ENCODE data around the gene PPP6R2.
A peak's percentile ranks its signal among the peaks of the same experiment; 100 is the strongest.

Gene PPP6R2

DNA sequence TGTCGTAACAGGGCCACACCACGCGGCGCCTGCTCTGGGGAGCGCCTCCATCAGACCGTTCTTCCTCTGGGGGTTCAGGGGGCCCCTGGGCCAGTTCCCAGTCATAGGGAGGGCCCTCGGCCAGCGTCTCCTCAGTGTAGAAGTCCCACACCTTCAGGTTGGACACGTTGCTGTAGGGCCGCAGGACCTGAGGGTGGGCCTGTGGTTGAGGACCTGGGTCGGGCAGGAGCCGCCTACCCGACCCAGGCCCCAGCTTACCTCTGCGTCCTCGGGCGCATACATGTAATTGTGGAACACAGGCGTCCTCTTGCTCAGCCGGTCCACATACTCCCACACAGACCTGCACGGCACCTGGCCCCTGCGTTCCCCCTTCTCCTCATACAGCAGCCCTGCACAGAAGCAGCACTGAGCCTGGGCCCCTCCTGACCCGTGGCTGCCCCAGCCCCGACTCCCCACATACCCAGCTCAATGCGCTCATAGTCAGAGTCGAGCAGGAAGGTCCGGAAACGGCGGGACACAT lies 111.5 kb downstream of the PPP6R2 start:
- no peak for DNase-seq

DNA sequence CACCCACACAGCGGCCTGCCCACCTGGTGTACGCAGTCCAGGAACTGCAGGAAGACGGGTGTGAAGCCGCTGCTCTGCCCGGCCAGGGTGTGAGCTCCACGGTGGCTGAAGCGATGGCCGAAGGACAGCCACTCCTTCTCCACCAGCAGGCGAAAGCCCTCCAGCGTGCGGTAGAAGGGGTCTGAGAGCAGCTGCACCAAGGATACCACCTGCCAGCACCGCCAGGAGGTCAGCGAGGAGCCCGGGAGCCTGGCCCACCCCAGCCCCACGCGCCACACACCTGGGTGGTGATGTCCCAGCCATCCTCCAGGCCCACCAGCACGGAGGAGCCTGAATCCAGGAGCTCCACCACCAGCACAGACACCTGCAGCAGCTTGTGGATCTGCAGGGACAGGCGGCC lies 112.1 kb downstream of the PPP6R2 start:
- DNase-seq, result no peak

DNA sequence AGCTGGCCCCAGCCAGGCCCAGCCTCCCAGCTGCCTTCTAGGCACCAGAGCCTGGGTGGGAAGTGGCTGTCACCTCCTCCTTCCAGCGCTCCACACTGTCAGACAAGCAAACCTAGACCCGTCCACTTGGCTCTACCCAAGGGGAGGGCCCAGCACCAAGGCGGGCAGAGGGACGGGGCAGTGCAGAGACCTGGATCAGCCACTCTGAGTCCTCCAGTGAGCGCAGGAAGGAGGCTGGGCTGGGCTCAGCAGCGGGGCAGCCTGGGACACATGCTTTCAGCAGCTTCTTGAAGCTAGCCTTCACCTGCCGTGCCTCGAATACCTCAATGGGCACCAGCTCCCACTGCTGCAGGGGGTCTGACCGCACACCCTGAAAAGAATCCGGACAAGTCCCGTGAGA lies 112.9 kb downstream of the PPP6R2 start:
- DNase-seq, result no peak

DNA sequence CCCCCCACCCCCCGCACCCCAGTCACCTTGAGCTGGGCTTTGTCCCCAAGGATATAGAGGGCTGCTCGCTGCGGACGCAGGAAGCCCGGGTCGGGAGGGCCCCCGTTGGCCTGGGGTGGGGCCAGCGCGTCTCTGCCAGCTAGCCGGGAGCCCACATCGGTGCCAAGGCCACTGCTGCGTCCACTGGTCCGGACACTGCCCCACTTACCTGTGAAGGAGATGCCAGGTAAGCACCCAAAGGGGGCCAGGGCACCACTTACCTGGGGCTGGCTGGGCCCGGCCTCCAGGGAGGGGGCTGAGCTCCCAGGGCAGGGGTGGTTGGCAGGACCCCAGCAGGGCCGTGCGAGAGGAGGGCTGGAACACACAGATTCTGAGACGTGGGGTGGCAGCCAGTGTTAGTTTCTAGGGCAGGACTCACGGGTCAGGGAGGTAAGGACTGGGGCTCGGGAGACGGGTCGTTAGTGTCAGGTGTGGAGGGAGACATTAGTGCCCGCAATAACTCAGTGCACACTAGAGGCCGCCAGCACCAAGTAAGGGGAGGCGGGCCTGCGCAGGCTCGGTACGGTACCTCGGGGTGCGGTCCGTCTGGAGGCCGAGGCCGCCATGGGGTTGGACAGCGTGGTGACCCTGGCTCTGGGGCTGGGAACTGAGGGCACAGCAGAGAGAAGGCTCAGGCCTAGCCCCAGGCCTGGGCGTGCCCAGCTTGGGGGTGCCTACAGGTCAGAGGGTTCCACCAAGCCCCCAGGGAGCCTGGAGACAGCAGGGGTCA lies 113.5 kb downstream of the PPP6R2 start:
- no peak for DNase-seq

GRCh38 chr22:50459016-50459415 lies 115.9 kb downstream of the PPP6R2 start:
- no peak for DNase-seq

DNA sequence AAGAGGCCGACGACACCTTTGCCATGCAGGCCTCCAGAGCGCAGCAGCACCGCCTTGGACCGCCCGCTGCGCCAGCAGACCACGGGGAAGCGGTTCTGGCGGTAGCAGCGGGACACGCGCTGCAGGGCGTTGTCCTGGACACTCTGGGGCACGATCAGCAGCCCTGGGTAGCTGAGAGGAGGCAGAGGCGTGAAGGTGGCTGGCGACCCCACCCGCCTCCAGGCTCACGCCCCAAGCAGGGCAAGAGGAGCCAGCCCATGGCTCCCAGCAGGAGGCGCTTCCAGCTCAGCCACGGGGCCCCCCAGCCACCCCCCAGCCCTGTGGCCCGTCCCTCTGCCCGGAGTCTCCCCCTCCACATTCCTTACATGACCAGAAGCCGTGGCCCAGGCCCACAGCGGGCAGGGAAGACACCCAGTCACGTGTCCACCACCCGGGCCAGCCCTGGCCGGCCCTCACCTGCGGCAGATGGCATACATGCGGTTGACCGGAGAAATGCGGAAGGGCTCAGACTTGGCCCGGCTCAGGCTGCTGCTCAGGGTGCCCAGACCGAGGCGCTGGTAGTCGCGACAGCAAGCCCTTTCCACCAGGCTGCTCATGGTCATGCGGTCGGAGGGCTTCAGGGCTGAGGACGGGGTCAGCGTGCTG lies 116.5 kb downstream of the PPP6R2 start:
- DNase-seq, result no peak

GRCh38 chr22:50460938-50461337 lies 117.8 kb downstream of the PPP6R2 start:
- DNase-seq, result no peak

DNA sequence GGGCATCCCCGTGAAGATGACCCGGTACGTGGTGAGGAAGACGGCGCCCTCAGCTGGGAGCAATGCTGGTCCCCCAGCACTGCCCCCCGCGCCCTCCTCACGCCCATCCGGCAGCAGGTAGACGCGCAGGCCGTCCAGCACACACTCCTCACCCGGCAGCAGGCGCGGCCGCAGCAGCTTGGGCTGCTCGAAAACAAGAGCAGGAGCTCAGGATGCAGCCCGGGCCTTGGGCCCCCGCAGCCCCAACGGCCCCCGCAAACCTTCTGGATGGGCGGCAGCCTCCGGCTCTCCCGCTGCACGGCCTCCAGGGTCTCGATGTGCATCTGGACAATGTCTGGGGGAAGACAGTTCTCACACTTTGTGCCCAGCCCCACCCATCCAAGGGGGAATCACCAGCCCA lies 118.4 kb downstream of the PPP6R2 start:
- no peak for DNase-seq

- DNase-seq, result no peak
These were observed 118.9 kb downstream of the PPP6R2 start for GRCh38 chr22:50461979-50462540.

- no peak for DNase-seq
These were observed 120.2 kb downstream of the PPP6R2 start for GRCh38 chr22:50463188-50463900.

DNA sequence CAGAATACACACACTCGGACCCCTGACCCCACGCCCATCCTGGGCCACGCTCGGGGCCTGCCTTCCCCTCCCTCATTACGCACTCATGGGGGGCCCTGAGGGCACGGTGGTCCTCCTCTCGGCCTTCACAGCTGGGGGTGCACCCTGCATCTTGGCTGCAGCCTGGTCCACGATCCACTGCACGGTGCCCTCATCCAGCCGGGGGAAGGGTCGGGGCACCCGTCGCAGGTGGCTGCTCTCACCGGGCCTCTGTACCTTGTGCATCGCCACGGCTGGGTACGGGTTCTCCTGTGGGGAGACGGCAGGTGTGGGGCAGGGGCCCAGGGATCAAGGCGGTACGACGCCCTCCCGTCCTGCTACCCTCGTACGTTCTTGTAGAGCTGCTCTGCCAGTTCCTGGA lies 121.3 kb downstream of the PPP6R2 start:
- DNase-seq, result no peak

- DNase-seq, result no peak
These were observed 122.2 kb downstream of the PPP6R2 start for GRCh38 chr22:50465066-50465930.

DNA sequence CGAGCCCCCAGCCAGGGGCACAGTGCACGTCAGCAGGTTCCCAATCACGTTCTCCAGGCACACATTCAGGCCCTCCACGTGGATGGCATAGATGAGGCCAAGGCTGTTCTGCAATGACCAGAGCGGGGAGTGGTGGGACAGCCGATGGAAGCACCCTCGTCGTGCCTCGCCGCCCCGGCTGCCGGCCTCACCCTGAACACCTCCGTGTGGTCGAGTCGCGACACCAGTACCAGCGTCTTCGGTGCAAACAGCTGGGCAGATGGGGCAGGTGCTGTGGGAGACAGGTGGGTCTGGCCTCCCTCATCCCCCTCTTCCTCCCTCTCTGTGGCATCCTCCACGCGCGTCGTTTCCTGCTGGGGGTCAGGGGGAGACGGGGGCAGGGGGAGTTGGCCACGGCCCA lies 124.2 kb downstream of the PPP6R2 start:
- no peak for DNase-seq

- no peak for DNase-seq
These were observed 124.8 kb downstream of the PPP6R2 start for GRCh38 chr22:50467773-50468440.

DNA sequence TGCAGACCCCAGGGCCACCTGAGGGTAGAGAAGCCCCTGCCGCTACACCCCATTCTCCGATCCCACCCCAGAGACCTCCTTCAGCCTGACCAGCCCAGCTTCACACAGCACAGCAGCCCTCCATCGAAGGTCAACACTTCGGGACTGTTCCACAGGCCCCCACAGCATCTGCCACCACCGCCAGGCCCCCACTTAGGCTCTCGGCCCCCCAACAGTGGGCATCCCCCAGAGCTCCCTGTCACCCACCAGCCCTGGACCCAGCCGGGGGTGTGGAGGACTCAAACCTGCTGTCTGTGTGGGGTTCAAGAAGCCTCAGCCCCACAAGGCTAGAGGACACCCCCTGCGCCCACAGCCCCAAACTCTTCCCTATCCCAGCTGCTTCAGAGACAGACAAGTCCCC lies 125.5 kb downstream of the PPP6R2 start:
- no peak for DNase-seq

- DNase-seq, result peak; percentile 94
These were observed 126.5 kb downstream of the PPP6R2 start for GRCh38 chr22:50469377-50470305.

DNA sequence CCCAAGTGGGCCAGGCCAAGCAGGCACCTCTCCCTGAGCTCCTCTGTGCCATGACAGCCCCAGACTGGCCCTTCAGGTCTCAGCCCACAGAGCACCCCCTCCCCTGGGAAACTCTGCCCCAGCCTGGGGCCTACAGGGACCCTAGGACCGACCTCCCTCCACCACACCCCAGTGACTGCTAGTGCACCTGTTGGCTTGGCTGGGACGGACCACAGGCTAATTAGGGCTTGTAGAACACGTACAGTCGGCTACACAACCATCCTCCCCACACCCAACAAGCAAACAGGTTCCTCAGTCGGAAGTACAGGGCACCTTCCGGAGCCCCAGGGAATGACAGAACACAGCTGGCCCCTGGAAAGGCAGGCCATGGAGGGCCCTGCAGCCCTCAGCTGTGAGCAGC lies 127.4 kb downstream of the PPP6R2 start:
- DNase-seq, result no peak

- DNase-seq, result no peak
These were observed 128.2 kb downstream of the PPP6R2 start for GRCh38 chr22:50471197-50471847.

DNA sequence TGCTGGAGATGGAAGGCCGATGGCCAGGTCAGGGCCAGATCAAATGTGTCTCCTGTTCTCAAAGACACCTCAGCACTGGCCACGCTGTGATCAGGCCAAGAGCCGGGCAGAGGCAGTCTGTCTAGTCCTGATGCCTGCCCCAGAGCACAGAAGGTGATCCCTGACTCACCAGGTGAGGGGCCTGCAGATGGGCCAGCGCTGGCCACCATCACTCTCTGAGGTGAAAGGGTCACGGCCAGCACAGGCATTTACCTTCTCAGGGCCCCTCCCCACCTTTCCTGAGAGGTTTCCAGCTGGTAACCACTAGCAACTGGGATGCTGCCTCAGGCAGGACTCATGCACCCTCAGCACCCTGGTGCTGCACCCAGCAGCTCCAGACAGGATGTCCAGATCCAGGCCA lies 128.8 kb downstream of the PPP6R2 start:
- no peak for DNase-seq

DNA sequence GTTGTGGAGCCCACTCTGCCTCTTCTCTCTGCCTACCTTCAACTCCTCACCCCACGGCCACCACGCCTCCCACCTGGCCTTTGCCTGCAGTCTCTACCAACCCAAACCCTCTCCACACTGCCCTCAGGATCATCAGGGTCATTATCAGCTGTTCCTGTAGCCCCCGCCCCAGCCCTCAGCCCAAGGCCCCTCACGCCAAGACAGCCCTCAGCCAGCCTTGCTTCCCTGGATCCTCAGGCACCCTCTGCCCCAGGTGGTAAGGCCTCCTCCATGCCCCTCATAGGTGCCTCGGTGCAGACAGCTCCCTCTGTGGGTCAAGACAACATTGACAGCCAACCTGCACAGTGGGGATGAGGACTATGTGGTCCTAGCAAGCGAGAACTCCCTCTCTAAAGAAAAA lies 130.0 kb downstream of the PPP6R2 start:
- peak; percentile 59 for DNase-seq
